ENCODE measurements around the gene STUM.
"Not testable (repeated sequence)": the region's sequence is repeated elsewhere in the genome, so short reads cannot be mapped to it uniquely, and the experiment has no call there.

The STUM gene

GRCh38 chr1:226586116-226586515 lies 37.6 kb downstream of the STUM start:
- no peak for DNase-seq

GRCh38 chr1:226586650-226587422 lies 38.3 kb downstream of the STUM start:
- no peak for DNase-seq

GRCh38 chr1:226588484-226588883 lies 39.9 kb downstream of the STUM start:
- DNase-seq: no peak

- DNase-seq: no peak
Measured at GRCh38 chr1:226589008-226589733, 40.6 kb downstream of the STUM start.

- DNase-seq: no peak
Measured at GRCh38 chr1:226590614-226591013, 42.0 kb downstream of the STUM start.

- DNase-seq: no peak
Measured at GRCh38 chr1:226593541-226593940, 45.0 kb downstream of the STUM start.

- no peak for DNase-seq
Measured at GRCh38 chr1:226596531-226597165, 48.1 kb downstream of the STUM start.

- no peak for DNase-seq
Measured at GRCh38 chr1:226597616-226598454, 49.3 kb downstream of the STUM start.

- DNase-seq: no peak
Measured at GRCh38 chr1:226598455-226598849, 49.9 kb downstream of the STUM start.

GRCh38 chr1:226598955-226599354 lies 50.4 kb downstream of the STUM start:
- DNase-seq: not testable (repeated sequence)

GRCh38 chr1:226599636-226600238 lies 51.2 kb downstream of the STUM start:
- DNase-seq: no peak

- DNase-seq: no peak
Measured at GRCh38 chr1:226600254-226600653, 51.7 kb downstream of the STUM start.

- no peak for DNase-seq
Measured at GRCh38 chr1:226601456-226601855, 52.9 kb downstream of the STUM start.

GRCh38 chr1:226602186-226603021 lies 53.8 kb downstream of the STUM start:
- no peak for DNase-seq

- DNase-seq: no peak
Measured at GRCh38 chr1:226603022-226603857, 54.7 kb downstream of the STUM start.

GRCh38 chr1:226603858-226604559 lies 55.4 kb downstream of the STUM start:
- DNase-seq: no peak

GRCh38 chr1:226604560-226605317 lies 56.2 kb downstream of the STUM start:
- no peak for DNase-seq

- no peak for DNase-seq
Measured at GRCh38 chr1:226605318-226605950, 56.9 kb downstream of the STUM start.
